Testis (tissue), 3 donors: ENCODE results near the gene LPAR3. TPM values are rescaled to one million over a fixed set of nuclear protein-coding genes. Genes with fewer than 3 reads are reported as not detected.

Experiments
- DNase-seq: peaks from one replicate; pipeline ENCODE4 v3.0.0-alpha.2; 2019
- H3K27ac ChIP-seq, 2 donors: fragments of 200-600 bp; sonication (generic); one replicate each; pipeline ENCODE4 v1.5.1; 2019
- H3K27me3 ChIP-seq: fragments of 200-600 bp; sonication (generic); one replicate; pipeline ENCODE4 v1.5.1; 2019
- H3K36me3 ChIP-seq: fragments of 200-600 bp; sonication (generic); one replicate; pipeline ENCODE4 v1.5.1; 2017; ENCODE audit warnings: low read depth; ENCODE audit errors: missing control alignments
- H3K4me1 ChIP-seq: fragments of 200-600 bp; sonication (generic); one replicate; pipeline ENCODE4 v1.5.1; 2019
- H3K4me3 ChIP-seq, 2 donors: fragments of 200-600 bp; sonication (generic); one replicate each; pipeline ENCODE4 v1.5.1; 2017 to 2019
- H3K9me3 ChIP-seq: fragments of 200-600 bp; sonication (generic); one replicate; pipeline ENCODE4 v1.5.1; 2017
- CTCF ChIP-seq, 3 experiments: fragments of 450-650 bp in 2 of 3; fragments of 200-600 bp in 1 of 3; sonication (generic) in 1 of 3; IDR thresholded peaks; one replicate each; pipeline ENCODE4 v1.5.1; 2016 to 2019; ENCODE audit warnings: antibody characterized with exemption in 3 of 3, mild to moderate bottlenecking in 2 of 3, moderate library complexity in 1 of 3
- POLR2A ChIP-seq: fragments of 450-650 bp; IDR thresholded peaks from one replicate; pipeline ENCODE4 v1.6.1; 2017; ENCODE audit warnings: antibody characterized with exemption, mild to moderate bottlenecking, moderate library complexity
- WGBS, 2 donors: methylation state at CpG; one replicate each; pipeline ENCODE4 v1.1.5; 2018; 5-methylcytosine and 5-hydroxymethylcytosine counted together
- intact Hi-C: fragments of 100-400 bp; cut with DNase I; formaldehyde crosslinking; loops from one replicate; pipeline ENCODE4 v1.15.1; 2023; ENCODE audit warnings: low total_unique reads
- polyA plus RNA-seq: library from polyadenylated mRNA; stranded (reverse); fragments of 350-450 nt; fragmentation: Illumina TruSeq; extraction: RNeasy Lipid Tissue Mini Kit (QIAGEN cat#74804); gene quantifications from one replicate; pipeline ENCODE4 v1.2.3, GENCODE V29; 2014; ENCODE audit warnings: low read depth, low replicate concordance; ENCODE audit not compliant: insufficient read depth
- total RNA-seq, 2 donors: library from RNA; depleted of rRNA; stranded (reverse); fragments of >200 nt; gene quantifications; one replicate each; pipeline ENCODE4 v1.2.3, GENCODE V29; 2016

The LPAR3 gene
- total and polyA plus RNA-seq, 3 donors from 2014 or later, result 23.3 to 73.8 (median 65.9) TPM

- intact Hi-C loops, result no loop called here
Measured at GRCh38 chr1:84884671-84885389, 8.2 kb downstream of the LPAR3 start.

GRCh38 chr1:84883286-84883685 lies 9.7 kb downstream of the LPAR3 start:
- no peak for DNase-seq
- Histone ChIP-seq H3K36me3 (no peaks in the 10 kb centered on the region), H3K4me1 (no peaks in the 10 kb centered on the region), H3K4me3 (no peak overlapping the region), H3K27me3 (no peaks in the 10 kb centered on the region), H3K27ac (no peak overlapping the region), H3K9me3 (no peaks in the 10 kb centered on the region)
- no peak for TF ChIP-seq CTCF (IDR thresholded peaks at IDR 0.05)
- no peak for TF ChIP-seq POLR2A
- intact Hi-C loops, result no loop called here

More at GRCh38 chr1:84884671-84885389, 8.2 kb downstream of the LPAR3 start:
- Histone ChIP-seq H3K4me3 (no peak overlapping the region), H3K27ac (no peak overlapping the region), H3K4me1 (no peaks in the 10 kb centered on the region), H3K9me3 (no peaks in the 10 kb centered on the region), H3K27me3 (no peaks in the 10 kb centered on the region), H3K36me3 (no peaks in the 10 kb centered on the region)
- TF ChIP-seq POLR2A, result no peak
- TF ChIP-seq CTCF (IDR thresholded peaks at IDR 0.05), result no peak
- no peak for DNase-seq
- 44 to 59% methylated on average over 7 of the region's 7 CpGs for WGBS, 2 donors

GRCh38 chr1:84877592-84877991 lies 15.4 kb downstream of the LPAR3 start:
- no peaks in the 10 kb centered on the region for H3K4me1 ChIP-seq
- intact Hi-C loops, result no loop called here
- no peak overlapping the region for H3K27ac ChIP-seq
- no peak for DNase-seq
- no peaks in the 10 kb centered on the region for H3K36me3 ChIP-seq
- no peak overlapping the region for H3K4me3 ChIP-seq
- H3K27me3 ChIP-seq, result no peaks in the 10 kb centered on the region
- H3K9me3 ChIP-seq, result no peaks in the 10 kb centered on the region
- TF ChIP-seq POLR2A, result no peak
- no peak for TF ChIP-seq CTCF (IDR thresholded peaks at IDR 0.05)
- whole genome bisulfite sequencing, 2 donors, result 90 to 94% methylated on average over 4 of the region's 4 CpGs

GRCh38 chr1:84876353-84876752 lies 16.7 kb downstream of the LPAR3 start:
- no peaks in the 10 kb centered on the region for H3K27me3 ChIP-seq

More at GRCh38 chr1:84876353-84876752, 16.7 kb downstream of the LPAR3 start:
- no peak overlapping the region for H3K27ac ChIP-seq
- TF ChIP-seq CTCF (IDR thresholded peaks at IDR 0.05) (no peak), POLR2A (no peak)
- H3K4me1 ChIP-seq, result no peaks in the 10 kb centered on the region
- 87 to 96% methylated on average over 5 of the region's 5 CpGs for WGBS, 2 donors
- H3K9me3 ChIP-seq, result no peaks in the 10 kb centered on the region
- H3K4me3 ChIP-seq, result no peak overlapping the region
- intact Hi-C loops, result no loop called here
- DNase-seq, result no peak
- no peaks in the 10 kb centered on the region for H3K36me3 ChIP-seq
